GM19438 (cell line): ENCODE measurements around the gene SLC39A8.

ENCODE experiments used
- ATAC-seq: cut with Tn5 transposase; IDR thresholded peaks from one replicate; pipeline ENCODE4 v1.9.1; 2021; ENCODE audit warnings: low read depth; ENCODE audit not compliant: unreplicated experiment

Gene SLC39A8

GRCh38 chr4:102342404-102343074, 2.7 kb downstream of the SLC39A8 start:
- no peak for ATAC-seq

- no peak for ATAC-seq
These were observed 4.1 kb downstream of the SLC39A8 start for GRCh38 chr4:102341201-102341600.

- ATAC-seq = no peak
These were observed 6.3 kb downstream of the SLC39A8 start for GRCh38 chr4:102339018-102339417.

- no peak for ATAC-seq
These were observed 6.9 kb downstream of the SLC39A8 start for GRCh38 chr4:102338405-102338804.

DNA sequence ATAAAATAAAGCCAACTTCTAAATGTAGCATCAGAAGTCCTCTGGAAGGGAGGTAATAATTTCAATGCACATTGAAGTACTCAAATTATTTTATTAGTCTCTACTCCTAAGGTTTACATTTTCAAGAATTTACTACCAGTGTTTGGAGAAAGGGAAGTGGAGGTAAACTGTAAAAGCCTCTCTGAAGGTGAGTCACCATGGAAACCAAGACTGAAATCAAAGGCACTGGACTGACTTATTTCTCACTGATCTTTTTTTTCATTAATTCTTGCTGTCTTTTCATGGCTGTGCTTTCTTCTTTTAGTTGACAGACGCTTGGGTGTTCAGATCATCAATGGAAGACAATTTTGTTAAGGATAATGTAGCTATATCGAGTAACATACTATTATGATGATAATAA, 9.7 kb downstream of the SLC39A8 start:
- no peak for ATAC-seq

DNA sequence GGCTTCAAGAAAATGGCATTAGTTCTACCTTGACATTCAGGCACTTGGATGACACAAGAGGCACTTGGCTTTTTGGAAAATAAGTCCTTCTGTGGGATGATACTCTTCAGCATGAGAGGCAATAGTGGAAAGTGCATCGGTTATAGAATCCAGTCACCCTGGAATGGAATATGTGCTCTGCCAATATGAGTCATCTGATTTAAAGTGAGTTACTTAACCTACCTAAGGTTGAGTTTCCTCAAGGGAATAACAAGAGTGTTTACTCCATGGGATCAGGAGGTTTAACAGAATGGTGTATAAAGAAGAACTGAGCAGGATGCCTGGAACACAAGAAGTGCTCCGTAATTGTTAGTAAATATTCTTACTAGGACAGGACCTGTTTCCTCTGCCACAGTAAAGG, 10.7 kb downstream of the SLC39A8 start:
- ATAC-seq = no peak

DNA sequence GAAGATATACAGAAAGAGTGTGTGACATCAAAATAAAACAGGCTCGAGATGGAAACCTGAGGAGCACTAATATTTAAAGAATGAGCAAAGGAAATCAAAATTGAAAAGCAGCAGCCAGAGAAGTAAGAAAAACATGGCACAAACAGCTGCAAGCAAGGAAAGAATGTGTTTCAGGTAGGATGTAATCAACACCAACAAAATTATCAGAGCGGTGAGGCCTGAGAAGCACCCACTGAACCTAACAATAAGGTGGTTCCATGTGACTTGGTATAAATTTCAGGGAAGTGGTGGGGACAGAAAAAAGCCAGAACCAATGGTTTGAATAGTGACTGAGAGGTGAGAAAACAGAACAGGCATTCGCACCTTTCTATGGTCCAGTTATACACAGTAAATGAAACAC, 11.5 kb downstream of the SLC39A8 start:
- ATAC-seq = no peak

DNA sequence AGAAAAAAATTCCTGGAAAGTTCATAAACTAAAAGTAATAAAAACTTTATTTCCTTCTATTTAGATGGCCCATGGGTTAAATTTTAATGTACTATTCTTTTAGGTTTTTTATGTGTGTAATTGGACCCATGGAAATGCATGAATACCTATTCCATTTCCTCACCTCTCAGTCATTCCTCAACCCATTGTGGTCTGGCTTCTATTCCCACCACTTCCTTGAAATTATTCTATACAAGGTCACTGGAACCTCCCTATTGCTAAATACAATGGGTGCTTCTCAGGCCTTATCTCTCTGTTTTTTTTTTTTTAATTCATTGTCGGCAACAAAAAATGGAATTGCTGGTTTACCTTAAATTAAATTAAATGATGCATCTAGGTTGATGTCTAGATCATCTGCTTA, 17.2 kb downstream of the SLC39A8 start:
- ATAC-seq = no peak

GRCh38 chr4:102326951-102327350, 18.3 kb downstream of the SLC39A8 start:
- ATAC-seq = no peak

DNA sequence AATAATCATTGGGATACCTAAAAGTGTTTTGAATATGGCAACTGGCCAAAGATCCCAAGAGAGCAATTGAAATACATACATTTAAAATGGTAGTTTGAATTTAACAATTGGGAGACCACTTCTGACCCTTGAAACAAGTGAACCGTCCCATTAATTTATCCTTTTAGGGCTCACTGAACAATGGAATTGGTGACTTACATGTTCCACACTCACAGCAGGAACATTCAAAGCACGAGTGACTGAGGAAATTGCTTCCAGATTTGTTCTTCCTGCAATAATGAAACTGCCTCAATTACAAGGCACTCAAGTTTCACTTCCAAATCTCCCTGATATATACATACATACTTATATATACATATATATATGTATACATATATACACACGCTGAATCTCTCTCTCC, 20.6 kb downstream of the SLC39A8 start:
- no peak for ATAC-seq

- no peak for ATAC-seq
These were observed 22.5 kb downstream of the SLC39A8 start for GRCh38 chr4:102322736-102323135.

- peak; percentile 91 for ATAC-seq
These were observed 23.9 kb downstream of the SLC39A8 start for GRCh38 chr4:102321260-102321995.

- ATAC-seq = no peak
These were observed 25.7 kb downstream of the SLC39A8 start for GRCh38 chr4:102319594-102319993.

GRCh38 chr4:102318526-102318925, 26.8 kb downstream of the SLC39A8 start:
- ATAC-seq = no peak

GRCh38 chr4:102318105-102318504, 27.2 kb downstream of the SLC39A8 start:
- ATAC-seq = no peak

DNA sequence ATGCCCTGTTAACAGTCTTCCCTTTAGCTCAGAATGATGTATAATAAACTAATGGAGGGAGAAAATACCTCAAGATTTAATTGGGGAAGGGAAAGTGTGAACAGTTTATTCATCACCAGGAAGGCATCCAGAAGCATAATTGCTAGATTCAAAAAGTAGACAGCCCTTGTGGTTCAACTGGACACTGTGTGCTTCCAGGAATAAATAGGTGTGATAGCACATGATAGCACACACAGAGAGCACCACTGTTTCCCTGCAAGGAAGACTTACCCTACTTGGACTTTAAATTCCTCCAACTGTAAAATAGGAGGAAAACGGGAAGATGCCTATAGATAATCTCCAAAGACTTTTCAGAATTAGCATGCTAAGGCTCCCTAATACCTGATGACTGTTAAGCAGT, 27.8 kb downstream of the SLC39A8 start:
- ATAC-seq = no peak

DNA sequence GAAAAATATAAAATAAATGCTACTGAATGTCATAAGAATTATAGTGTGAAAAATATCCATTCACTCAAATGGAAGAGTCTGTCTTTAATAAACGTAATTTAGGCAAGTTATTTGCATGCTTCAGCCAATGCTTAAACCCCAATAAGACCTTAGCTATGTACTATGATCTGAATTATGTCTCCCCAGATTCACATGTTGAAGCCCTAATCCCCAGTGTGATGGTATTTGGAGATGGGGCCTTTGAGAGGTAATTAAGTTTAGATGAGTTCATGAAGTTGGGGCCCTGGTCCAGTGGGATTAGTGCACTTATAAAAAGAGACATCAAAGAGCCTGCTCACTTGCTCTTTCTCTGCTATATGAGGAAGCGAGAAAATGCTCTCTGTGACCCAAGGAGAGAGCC, 28.7 kb downstream of the SLC39A8 start:
- no peak for ATAC-seq

GRCh38 chr4:102315532-102315931, 29.8 kb downstream of the SLC39A8 start:
- ATAC-seq = no peak

DNA sequence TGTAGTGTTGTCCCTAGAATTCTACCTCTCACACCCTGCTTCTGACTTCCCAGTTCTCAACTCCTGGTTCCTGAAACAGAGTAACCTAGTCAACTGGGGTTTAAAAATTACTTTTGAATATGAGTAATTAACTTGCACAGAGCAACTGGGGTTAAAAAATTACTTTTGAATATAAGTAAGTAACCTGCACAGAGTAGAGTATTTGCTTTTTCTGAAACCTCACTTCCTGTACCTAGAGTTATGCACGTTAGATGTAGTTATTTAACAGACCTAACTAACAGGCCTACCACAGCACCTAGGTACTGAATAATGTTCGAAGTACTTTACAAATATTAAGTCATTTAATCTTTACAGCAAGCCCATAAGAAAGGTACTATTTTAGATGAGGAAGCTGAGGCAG, 32.9 kb downstream of the SLC39A8 start:
- ATAC-seq = no peak

DNA sequence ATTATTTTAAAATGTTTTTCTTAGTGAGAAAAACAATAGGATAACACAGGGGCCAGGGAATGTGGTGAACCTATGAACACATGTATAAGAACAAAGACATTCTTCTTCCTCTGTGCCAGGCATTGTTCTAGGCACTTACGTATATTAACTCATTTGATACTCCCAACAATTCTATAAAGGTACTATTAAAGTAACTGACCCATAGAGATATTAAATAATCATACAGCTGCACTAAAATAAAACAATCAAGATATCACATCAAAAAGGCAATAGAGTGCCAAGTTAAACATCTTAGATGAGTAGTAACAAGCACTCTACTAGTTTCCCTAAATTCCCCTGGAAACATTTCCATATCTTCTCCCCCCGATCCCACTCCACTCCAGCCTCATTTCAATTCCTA, 33.4 kb downstream of the SLC39A8 start:
- no peak for ATAC-seq

- no peak for ATAC-seq
These were observed 33.9 kb downstream of the SLC39A8 start for GRCh38 chr4:102311407-102311806.

DNA sequence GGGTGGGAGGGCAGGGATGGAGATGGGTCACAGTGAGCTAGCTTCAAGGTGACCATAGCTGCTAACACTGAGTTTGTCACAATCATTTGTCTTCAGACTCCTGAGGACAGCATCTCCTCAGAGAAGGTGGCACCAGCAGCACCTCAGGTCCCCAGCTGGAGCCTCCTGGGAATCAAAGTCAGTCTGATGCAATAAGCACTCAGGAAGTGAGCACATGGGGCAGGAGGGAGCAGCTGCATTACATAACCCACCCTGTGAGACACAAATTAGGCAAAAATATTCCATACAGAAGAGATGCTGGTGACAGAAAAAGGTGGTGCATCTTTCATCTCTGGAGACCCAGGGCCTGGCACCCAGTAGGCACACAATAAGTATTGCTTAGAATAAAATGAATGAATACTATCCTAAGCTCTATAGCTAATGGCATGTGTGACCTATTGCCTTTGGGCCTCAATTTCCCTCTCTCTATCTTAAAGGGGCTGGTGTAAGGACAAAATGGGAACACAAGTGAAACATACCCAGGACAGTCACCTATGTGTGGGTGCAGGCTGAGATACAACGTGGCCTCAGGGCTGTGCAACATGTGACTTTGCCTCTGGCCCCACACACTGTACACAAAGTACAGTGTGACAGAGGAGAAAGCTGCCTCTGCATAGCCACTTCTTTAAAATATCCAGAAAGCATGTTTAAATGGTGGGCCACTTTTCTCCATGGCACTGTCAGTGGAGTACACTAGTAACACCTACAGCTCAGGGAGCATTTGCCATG, 37.1 kb downstream of the SLC39A8 start:
- no peak for ATAC-seq
